A673 (cell line): ENCODE data around the gene ZNF75A.

Source experiments
- CTCF ChIP-seq: fragments of 300-800, 200-600 bp; sonication (generic); conservative IDR thresholded peaks from 2 replicates; pipeline ENCODE4 v1.5.1; 2017; ENCODE audit warnings: low read depth, mild to moderate bottlenecking, antibody characterized with exemption, low read length, moderate library complexity, mixed read lengths
- EZH2 ChIP-seq: fragments of 200-600 bp; sonication (generic); IDR thresholded peaks from 2 replicates; pipeline ENCODE4 v1.6.1; 2017; ENCODE audit warnings: borderline replicate concordance, low read depth, mild to moderate bottlenecking, mixed read lengths, antibody characterized with exemption, low read length; ENCODE audit not compliant: poor library complexity, severe bottlenecking

DNA sequence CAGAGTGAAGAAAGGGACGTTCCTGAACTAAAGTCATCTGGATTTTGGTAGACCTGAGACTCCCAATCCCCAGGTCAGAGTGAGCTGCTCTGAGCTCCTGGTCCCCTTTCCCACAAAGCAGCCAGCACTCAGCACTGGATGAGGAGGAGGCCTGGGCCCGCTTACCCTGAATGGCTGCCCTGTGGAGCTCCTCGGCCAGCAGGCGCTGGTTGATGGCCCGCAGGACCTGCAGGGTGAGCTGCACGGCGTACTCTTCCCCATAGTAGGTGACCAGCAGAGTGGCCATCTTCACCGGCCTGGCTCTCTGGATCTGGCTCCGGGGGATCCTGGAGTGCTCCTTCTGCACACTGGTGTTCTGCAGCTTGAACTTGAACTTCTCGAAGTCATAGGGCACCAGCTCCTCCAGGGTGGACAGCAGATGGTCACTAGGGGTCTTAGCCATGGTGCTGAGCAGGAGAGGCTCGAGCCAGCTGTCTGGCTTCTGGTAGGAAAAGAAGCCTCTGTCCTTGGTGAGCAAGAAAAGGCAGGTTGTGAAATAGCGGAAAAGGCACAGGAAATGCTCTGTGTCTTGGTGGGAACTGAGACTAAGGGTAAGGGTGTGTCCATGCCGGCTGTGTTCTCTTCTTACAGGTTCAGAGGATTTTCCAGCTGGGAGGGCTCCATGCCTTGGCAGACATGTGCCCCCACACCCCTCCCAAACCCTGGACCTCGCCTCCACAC is 49.0 kb upstream of the ZNF75A start, which contains the start of gene MEFV:
- TF ChIP-seq CTCF (no peak), EZH2 (no peak)
